ENCODE measurements around the gene MALT1.
"Not testable (repeated sequence)": the region's sequence is repeated elsewhere in the genome, so short reads cannot be mapped to it uniquely, and the experiment has no call there.

Gene MALT1

DNA sequence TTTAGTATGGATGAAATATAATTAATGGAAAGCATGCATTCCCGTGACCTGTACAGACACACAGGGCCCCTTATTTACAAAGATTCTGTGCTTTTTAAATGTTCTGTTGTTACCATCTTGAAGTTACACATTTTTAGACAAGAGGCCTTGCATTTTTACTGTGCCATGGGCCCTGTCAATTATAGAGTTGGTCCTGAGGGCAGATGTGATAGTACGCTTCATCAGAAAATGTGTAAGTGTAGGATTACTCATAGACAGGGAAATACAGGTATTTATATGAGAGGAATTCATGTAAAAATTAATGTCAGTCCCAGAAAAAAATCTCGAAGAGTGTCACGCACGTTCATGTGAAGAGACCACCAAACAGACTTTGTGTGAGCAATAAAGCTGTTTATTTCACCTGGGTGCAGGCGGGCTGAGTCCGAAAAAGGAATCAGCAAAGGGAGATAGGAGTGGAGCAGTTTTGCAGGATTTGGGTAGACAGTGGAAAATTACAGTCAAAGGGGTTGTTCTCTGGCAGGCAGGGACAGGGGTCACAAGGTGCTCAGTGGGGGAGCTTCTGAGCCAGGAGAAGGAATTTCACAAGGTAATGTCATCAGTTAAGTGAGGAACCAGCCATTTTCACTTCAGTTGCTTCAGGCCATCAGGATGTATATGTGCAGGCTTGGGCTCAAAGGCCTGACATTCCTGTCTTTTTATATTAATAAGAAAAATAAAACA, 30.2 kb upstream of the MALT1 start:
- TF ChIP-seq CTCF (IDR thresholded peaks at IDR 0.05; ENCODE audit: low read depth, low read length) = no peak
- no peak for DNase-seq (ENCODE audit: extremely low read depth, low read depth)

DNA sequence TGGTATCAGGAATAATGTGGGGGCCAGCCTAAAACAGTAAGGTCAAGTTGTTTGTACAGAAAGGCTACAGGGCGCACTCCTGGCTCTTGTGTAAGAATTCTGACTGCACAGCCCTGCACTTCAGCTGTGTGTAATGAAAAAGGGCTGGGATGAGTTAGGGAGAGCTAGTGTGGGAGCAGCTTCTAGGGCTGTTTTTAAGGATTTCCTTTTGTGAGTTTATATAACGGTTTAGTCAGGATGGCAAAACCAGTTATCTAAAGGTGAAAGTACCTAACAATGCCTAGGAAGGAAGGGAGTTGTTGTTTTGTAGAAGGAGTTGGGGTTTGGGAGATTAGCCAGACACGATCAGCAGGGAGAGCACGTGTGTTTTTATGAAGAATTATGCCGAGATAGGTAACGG, 27.7 kb upstream of the MALT1 start:
- not testable (repeated sequence) for DNase-seq (ENCODE audit: extremely low read depth, low read depth)

GRCh38 chr18:58645398-58645797, 25.9 kb upstream of the MALT1 start:
- no peak for DNase-seq (ENCODE audit: extremely low read depth, low read depth)
- TF ChIP-seq CTCF (IDR thresholded peaks at IDR 0.05; ENCODE audit: low read depth, low read length) = no peak

DNA sequence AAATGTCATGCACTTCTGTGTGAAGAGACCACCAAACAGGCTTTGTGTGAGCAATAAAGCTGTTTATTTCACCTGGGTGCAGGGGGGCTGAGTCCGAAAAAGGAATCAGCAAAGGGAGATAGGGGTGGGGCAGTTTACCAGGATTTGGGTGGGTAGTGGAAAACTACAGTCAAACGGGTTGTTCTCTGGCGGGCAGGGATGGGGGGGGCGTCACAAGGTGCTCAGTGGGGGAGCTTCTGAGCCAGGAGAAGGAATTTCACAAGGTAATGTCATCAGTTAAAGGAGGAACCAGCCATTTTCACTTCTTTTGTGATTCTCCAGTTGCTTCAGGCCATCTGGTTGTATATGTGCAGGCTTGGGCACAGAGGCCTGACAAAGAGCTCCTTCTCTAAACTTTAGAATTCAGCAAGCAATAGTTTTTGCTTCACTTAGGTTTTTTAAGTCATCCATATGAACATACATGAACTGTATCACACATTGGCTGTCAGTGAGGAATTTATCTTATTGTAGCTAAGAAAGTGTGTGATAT, 24.9 kb upstream of the MALT1 start:
- no peak for DNase-seq (ENCODE audit: extremely low read depth, low read depth)
- TF ChIP-seq CTCF (IDR thresholded peaks at IDR 0.05; ENCODE audit: low read depth, low read length) = no peak

GRCh38 chr18:58649966-58650816, 21.1 kb upstream of the MALT1 start:
- no peak for DNase-seq (ENCODE audit: extremely low read depth, low read depth)
- TF ChIP-seq CTCF (IDR thresholded peaks at IDR 0.05; ENCODE audit: low read depth, low read length) = no peak

GRCh38 chr18:58650830-58651229, 20.4 kb upstream of the MALT1 start:
- not testable (repeated sequence) for DNase-seq (ENCODE audit: extremely low read depth, low read depth)

GRCh38 chr18:58653144-58653722, 18.0 kb upstream of the MALT1 start:
- not testable (repeated sequence) for DNase-seq (ENCODE audit: extremely low read depth, low read depth)

GRCh38 chr18:58653814-58654509, 17.3 kb upstream of the MALT1 start:
- no peak for DNase-seq (ENCODE audit: extremely low read depth, low read depth)
- TF ChIP-seq CTCF (IDR thresholded peaks at IDR 0.05; ENCODE audit: low read depth, low read length) = no peak

Data from AG09319 (cell line).